Lower lobe of right lung (tissue), 2 donors: ENCODE measurements around the gene SFXN2. TPM values are rescaled to one million over a fixed set of nuclear protein-coding genes. Genes with fewer than 3 reads are reported as not detected.
"Not testable (repeated sequence)": the region's sequence is repeated elsewhere in the genome, so short reads cannot be mapped to it uniquely, and the experiment has no call there.

Experiments
- ATAC-seq, 2 donors: fragments of 200-7000 bp; cut with Tn5 transposase; one replicate each; pipeline ENCODE4 v1.9.1; 2020 to 2022; ENCODE audit warnings: mild to moderate bottlenecking in 2 of 2, moderate library complexity in 2 of 2
- DNase-seq: peaks from one replicate; pipeline ENCODE4 v3.0.0-alpha.2; 2020
- H3K27ac ChIP-seq: fragments of 200-600 bp; one replicate; pipeline ENCODE4 v1.8.0; 2022
- H3K27me3 ChIP-seq: fragments of 200-600 bp; one replicate; pipeline ENCODE4 v1.8.0; 2022; ENCODE audit warnings: low read depth
- H3K36me3 ChIP-seq: fragments of 200-600 bp; one replicate; pipeline ENCODE4 v1.8.0; 2022; ENCODE audit warnings: mild to moderate bottlenecking
- H3K4me1 ChIP-seq: fragments of 200-600 bp; one replicate; pipeline ENCODE4 v1.8.0; 2022
- H3K4me3 ChIP-seq: fragments of 200-600 bp; one replicate; pipeline ENCODE4 v1.8.0; 2022; ENCODE audit warnings: mild to moderate bottlenecking
- H3K9me3 ChIP-seq: fragments of 200-600 bp; one replicate; pipeline ENCODE4 v1.8.0; 2022
- intact Hi-C: fragments of 100-400 bp; cut with DNase I; formaldehyde crosslinking; loops from one replicate; pipeline ENCODE4 v1.11.0; 2022
- total RNA-seq: library from RNA; stranded (reverse); fragmentation: NEBNext Ultra II Directional; extraction: Animal tissue kit (Norgen Biotek cat#: 25700); gene quantifications from one replicate; pipeline ENCODE4 v1.2.1, GENCODE V29; 2021
- TF ChIP-seq, protein P1 (sequence below): fragments of 200-600 bp; IDR thresholded peaks from one replicate; pipeline ENCODE4 v1.8.0; 2022; ENCODE audit warnings: antibody characterized with exemption, mild to moderate bottlenecking
- donor health status: DM: no; HTN: yes; CAD: no; lungs with severe emphysema.

The SFXN2 gene
- total RNA-seq, 1 donor from 2014 or later: 10.0 TPM

DNA sequence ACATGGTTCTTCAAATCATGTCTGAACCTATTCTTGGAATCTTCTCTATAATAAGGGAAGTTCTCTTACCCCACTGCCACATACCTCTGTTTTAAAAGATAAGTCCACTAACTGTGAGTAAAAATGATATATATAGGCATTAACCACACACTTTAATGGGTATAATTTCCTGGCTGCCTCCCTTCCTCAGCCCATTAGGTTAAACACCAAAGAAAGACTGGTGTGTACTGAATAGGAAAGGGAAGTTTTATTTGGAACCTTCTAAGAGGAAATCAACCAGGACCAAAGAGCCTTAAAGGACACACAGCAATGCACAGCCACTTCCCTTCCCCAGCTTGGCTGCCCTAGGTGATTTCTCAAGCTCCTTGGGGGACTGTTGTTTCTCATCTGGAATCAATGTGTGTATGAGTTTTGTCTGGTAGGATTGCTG, 24.3 kb downstream of the SFXN2 start:
- peaks cover 15% of the 10 kb centered on the region for H3K4me1 ChIP-seq
- DNase-seq (no peak), ATAC-seq (no peak)
- H3K27ac ChIP-seq: peak overlapping the region; percentile 44
- no peak overlapping the region for H3K4me3 ChIP-seq
- H3K36me3 ChIP-seq: peaks cover 14% of the 10 kb centered on the region
- no peaks in the 10 kb centered on the region for H3K27me3 ChIP-seq
- no peaks in the 10 kb centered on the region for H3K9me3 ChIP-seq
- intact Hi-C loops: no loop called here
- TF ChIP-seq, protein P1, sequence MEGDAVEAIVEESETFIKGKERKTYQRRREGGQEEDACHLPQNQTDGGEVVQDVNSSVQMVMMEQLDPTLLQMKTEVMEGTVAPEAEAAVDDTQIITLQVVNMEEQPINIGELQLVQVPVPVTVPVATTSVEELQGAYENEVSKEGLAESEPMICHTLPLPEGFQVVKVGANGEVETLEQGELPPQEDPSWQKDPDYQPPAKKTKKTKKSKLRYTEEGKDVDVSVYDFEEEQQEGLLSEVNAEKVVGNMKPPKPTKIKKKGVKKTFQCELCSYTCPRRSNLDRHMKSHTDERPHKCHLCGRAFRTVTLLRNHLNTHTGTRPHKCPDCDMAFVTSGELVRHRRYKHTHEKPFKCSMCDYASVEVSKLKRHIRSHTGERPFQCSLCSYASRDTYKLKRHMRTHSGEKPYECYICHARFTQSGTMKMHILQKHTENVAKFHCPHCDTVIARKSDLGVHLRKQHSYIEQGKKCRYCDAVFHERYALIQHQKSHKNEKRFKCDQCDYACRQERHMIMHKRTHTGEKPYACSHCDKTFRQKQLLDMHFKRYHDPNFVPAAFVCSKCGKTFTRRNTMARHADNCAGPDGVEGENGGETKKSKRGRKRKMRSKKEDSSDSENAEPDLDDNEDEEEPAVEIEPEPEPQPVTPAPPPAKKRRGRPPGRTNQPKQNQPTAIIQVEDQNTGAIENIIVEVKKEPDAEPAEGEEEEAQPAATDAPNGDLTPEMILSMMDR: no peak

DNA sequence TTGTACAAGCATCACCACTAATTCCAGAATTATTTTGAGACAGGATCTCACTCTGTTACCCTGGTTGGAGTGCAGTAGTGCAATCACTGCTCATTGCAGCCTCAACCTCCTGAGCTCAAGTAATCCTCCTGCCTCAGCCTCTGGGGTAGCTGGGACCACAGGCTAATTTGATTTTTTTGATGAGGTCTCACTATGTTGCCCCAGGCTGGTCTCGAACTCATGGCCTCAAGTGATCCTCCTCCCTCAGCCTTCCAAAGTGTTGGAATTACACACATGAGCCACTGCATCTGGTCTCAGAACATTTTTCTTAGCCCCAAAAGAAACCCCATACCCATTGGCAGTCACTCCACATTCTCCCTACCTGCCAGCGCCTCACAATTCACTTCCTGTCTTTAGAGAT, 25.8 kb downstream of the SFXN2 start:
- no peak for ATAC-seq

DNA sequence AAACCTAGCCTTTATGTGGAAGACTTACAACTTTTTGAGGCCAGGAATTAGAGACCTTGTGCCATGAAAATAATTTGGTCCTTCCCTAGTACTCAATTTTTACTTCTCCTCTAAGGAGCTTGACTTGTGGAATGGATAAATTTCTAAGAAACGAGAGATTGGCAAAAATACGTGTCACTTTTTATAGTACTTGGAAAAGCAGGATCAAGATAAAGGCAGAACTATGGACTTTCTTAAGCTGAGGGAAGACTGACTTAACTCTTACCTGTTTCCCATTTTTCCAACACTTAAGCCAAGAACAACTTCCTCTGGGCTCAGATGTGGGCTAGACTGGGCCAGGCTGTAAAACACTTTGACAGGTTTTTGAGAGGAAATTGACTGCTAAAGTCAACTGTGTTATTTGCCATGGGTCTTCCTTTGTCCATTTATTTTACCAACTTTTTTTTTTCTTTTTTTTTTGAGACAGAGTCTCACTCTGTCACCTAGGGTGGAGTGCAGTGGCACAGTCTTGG, 27.3 kb downstream of the SFXN2 start:
- H3K27me3 ChIP-seq: no peaks in the 10 kb centered on the region
- intact Hi-C loops: no loop called here
- H3K36me3 ChIP-seq: peaks cover 6% of the 10 kb centered on the region
- TF ChIP-seq, protein P1: no peak
- no peak overlapping the region for H3K4me3 ChIP-seq
- H3K9me3 ChIP-seq: no peaks in the 10 kb centered on the region
- H3K27ac ChIP-seq: no peak overlapping the region
- DNase-seq (no peak), ATAC-seq (no peak)
- H3K4me1 ChIP-seq: peaks cover 29% of the 10 kb centered on the region

More for the DNA sequence above, 25.8 kb downstream of the SFXN2 start:
- DNase-seq: no peak
- Histone ChIP-seq H3K27ac (no peak overlapping the region), H3K36me3 (peaks cover 6% of the 10 kb centered on the region), H3K27me3 (no peaks in the 10 kb centered on the region), H3K4me3 (no peak overlapping the region), H3K9me3 (no peaks in the 10 kb centered on the region), H3K4me1 (peaks cover 24% of the 10 kb centered on the region)
- TF ChIP-seq, protein P1: no peak
- intact Hi-C loops: no loop called here

DNA sequence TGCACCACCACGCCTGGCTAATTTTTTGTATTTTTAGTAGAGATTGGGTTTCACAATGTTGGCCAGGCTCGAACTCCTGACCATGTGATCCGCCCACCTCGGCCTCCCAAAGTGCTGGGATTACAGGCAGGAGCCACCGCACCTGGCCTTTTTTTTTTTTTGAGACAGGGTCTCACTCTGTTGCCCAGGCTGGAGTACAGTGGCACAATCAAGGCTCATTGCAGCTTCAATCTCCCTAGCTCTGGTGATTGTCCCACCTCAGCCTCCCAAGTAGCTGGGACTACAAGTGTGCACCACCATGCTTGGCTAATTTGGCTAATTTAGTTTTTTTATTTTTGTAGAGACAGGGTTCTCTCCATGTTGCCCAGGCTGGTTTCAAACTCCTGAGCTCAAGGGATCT, 27.9 kb downstream of the SFXN2 start:
- H3K27ac ChIP-seq, H3K9me3 ChIP-seq, DNase-seq, H3K36me3 ChIP-seq, H3K4me3 ChIP-seq, intact Hi-C loops, H3K27me3 ChIP-seq, ATAC-seq: not testable (repeated sequence)
- peaks cover 29% of the 10 kb centered on the region for H3K4me1 ChIP-seq

DNA sequence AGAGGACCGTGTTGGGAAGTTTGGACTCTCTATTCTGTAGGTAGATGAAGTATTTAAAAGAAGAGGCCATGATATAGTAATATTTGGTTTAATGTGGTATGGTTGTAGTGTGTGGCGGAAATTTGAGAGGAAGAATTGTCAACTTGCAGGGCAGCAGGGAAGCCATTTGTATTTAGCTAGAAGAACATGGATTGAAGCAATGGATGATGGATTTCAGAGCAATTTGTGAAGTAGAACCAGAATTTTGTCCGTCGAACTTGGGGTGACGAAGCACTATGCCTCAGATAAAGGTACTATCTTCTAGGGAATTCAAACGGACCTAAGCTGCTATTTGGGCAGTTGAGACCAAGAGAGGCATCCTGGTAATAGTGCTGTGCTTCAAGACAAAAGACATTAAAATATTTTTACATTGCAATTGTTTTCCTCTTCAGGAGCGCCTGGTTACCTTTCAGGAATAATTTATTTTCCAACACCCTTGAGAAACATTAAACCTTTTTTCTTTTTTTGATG, 28.7 kb downstream of the SFXN2 start:
- H3K27me3 ChIP-seq: no peaks in the 10 kb centered on the region
- H3K9me3 ChIP-seq: no peaks in the 10 kb centered on the region
- no peak overlapping the region for H3K27ac ChIP-seq
- peak overlapping the region; percentile 29 for H3K4me3 ChIP-seq
- DNase-seq: no peak
- no peaks in the 10 kb centered on the region for H3K36me3 ChIP-seq
- no peak for ATAC-seq
- intact Hi-C loops: no loop called here
- H3K4me1 ChIP-seq: peaks cover 29% of the 10 kb centered on the region
- TF ChIP-seq, protein P1: no peak

DNA sequence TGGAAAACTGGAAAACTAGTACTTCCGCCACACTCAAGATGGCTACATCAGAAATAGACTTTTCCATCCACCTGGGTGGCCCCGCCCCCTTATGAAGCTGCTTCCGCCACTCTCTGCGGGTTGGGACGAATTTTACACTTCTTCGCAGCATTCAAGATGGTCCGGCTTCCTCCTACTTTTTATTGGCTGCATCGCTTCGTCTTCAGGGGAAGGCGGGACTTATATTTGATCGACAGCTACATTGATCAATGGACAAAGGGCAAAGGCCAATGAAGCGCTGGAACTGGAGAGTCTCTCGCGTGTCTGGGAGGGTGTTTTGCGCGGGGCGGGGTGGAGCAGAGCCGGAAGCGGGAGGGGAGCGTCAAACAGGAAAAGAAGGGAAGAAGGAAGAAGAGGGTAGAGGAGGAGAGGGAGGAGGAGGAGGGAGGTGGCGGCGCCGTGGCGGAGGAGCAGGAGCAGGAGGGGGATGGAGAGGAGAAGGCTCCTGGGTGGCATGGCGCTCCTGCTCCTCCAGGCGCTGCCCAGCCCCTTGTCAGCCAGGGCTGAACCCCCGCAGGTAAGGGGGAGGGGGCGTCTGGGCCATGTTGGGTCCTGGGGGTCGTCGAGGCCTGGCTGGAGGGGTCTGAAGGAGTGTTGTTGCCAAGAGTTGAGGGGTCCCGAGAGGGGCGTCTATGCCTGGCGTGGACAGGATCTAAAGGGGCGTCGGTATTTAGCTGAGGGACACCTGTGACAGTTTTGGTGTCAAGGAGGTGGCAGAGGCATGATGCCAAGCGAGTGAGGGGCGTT, 29.3 kb downstream of the SFXN2 start, which contains the start of gene WBP1L:
Gene WBP1L (plus strand): TSS at position 361 of the 786 bp plus-strand sequence. CDS start 106 bp downstream, at position 467.
- Histone ChIP-seq H3K4me1 (peaks cover 28% of the 10 kb centered on the region), H3K27me3 (no peaks in the 10 kb centered on the region), H3K27ac (peak within 1 kb of the TSS; percentile 88), H3K9me3 (no peaks in the 10 kb centered on the region), H3K36me3 (no peaks in the 10 kb centered on the region), H3K4me3 (peak within 1 kb of the TSS; percentile 89)
- TF ChIP-seq, protein P1: no peak
- peak; percentile 97 to 99 for ATAC-seq
- intact Hi-C loops: no loop called here
- DNase-seq: peak; percentile 95
